GM18498 (cell line): ENCODE data around the gene OMG.
"Not testable (repeated sequence)": the region's sequence is repeated elsewhere in the genome, so short reads cannot be mapped to it uniquely, and the experiment has no call there.

Experiments
- ATAC-seq: cut with Tn5 transposase; IDR thresholded peaks from one replicate; pipeline ENCODE4 v1.9.1; 2021; ENCODE audit warnings: mild to moderate bottlenecking, moderate library complexity; ENCODE audit not compliant: unreplicated experiment

Gene OMG, protein sequence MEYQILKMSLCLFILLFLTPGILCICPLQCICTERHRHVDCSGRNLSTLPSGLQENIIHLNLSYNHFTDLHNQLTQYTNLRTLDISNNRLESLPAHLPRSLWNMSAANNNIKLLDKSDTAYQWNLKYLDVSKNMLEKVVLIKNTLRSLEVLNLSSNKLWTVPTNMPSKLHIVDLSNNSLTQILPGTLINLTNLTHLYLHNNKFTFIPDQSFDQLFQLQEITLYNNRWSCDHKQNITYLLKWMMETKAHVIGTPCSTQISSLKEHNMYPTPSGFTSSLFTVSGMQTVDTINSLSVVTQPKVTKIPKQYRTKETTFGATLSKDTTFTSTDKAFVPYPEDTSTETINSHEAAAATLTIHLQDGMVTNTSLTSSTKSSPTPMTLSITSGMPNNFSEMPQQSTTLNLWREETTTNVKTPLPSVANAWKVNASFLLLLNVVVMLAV

DNA sequence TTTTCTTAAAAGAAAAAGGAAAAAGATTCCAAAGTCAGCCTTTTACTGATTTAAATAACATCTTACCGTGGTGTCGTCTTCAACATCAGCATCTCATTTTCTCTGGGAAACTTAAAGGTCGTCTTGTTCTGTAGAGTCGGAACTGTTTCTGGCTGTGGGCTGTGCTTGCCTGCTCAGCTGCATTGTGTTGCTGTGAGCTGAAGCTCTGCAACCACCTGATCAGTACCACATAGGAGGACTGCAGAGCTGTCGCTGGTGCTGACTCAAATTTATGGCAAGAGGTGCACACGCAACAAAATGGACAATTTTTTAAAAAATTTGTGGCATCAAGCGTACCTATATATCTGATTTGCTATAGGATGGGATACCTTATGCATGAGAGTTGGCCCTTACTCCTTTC is at the start of gene OMG:
OMG (minus strand) TSS at position 150 of the 400 bp plus-strand sequence. CDS start 908 bp downstream, outside the sequence.
- ATAC-seq = no peak

DNA sequence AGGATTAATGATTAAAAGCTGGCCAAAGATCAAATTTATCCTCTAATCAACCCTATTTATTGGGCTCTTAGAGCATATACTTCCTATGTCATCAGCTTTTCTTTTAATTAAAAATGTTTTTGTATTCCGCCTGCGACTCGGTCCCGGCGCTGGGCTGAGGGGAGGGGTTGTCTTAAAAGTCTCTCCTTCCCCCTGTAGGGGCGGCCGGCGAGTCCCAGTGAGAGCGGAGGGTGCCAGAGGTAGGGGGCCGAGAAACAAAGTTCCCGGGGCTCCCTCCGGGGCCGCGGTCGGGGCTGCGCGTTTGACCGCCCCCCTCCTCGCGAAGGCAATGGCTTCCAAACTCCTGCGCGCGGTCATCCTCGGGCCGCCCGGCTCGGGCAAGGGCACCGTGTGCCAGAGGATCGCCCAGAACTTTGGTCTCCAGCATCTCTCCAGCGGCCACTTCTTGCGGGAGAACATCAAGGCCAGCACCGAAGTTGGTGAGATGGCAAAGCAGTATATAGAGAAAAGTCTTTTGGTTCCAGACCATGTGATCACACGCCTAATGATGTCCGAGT is 48.2 kb upstream of the OMG start:
- ATAC-seq = not testable (repeated sequence)

DNA sequence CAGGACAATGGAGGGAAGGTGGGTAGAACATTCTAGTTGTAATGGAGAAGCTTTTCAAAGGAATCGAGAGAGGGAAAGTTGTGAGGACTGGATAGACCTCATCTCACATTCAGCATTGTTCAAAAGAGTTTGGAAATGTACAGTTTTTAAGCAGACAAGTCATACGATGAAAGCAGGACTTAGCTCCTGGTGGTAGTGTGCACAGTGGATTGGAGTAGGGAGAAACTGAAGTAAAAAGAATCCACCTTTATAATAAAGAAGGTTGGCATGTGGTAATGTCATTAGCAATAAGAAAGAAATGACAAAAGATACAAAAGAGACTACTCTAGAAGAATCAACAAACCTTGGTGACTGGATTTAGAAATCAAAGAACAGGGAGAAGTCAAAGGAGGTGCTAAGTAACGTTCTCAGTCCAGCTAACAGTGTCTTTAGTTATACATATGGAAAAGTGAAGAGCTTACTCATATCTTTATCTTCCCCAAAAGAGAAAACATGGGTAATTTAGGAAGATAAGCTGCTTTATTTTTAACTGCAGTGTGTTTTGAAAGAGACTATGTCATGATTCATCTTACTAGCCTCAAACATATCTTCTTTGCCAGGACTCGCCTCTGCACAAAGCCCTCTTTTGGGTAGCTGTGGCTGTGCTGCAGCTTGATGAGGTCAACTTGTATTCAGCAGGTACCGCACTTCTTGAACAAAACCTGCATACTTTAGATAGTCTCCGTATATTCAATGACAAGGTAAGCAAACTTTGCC is 43.0 kb upstream of the OMG start:
- no peak for ATAC-seq

DNA sequence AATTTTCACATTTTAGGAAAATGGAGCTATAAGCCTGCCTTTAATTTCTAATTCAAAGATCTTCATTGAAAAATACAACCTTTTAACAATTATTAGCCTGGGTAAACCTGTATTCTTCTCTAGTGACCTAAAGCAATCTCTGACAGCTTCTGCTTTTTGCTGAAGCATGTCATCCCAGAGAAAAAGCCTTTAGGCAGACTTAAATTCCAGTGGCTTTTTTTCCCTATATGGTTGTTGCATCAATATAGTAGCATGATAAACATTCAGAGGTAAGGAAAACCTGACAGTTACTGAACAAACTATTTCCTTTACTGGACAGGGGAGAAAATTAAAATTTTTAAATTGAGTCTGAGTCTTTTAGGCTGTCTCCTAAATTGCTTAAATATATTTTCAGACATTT is 32.2 kb upstream of the OMG start:
- no peak for ATAC-seq

DNA sequence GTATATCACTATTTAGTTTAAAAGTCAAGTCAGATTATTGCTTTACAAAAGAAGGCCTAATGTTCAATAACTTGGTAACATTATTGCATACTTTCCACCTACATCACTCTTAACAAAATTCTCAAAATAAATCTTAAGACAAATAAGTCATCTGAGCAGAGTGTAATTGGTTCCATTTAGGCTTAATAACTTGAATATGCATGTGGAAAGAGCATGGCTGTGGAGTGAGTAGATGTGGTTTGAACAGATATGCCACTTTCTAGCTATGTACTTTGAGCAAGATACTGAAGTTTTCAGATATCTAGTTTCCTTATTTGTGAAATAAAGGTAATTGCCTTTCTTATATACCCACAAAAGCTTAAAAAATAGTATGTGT is 31.1 kb upstream of the OMG start:
- ATAC-seq = no peak

DNA sequence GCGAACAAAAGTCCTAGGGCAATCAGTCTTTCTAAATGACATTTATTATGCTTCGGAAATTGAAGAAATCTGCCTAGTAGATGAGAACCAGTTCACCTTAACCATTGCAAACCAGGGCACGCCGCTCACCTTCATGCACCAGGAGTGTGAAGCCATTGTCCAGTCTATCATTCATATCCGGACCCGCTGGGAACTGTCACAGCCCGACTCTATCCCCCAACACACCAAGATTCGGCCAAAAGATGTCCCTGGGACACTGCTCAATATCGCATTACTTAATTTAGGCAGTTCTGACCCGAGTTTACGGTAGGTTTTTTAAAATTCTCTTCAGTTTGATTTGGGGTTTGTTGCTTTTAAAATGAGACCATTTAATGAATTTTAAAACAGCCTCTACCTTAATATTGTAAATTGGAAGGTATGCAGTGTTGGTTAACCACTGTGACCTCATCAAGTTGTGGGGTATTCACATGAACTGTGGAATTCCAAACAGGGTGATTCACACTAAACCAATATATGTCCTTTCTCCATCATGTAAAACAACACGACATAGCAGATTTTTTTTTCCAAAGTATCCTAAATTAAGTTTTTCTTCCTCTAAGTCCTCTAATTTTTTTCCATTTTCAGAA is 30.6 kb upstream of the OMG start:
- ATAC-seq = no peak

DNA sequence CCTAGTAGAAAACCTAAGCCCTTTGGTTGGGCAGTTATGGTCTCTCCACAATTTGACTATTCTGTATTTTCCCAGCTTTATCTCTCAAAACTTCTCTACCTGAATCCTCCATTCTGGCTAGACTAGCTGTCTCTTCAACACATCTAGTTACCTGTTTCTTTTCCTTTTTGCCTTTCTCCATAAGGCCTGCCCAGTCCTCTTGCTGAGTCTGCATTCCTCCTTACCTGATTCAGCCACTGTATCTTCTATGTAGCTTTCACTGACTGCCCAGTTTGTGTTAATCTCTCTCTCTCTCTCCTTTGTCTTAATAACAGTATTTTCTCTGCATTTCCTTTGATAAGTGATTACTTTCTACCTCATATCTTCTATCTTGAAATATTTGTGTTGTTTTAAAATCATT is 26.5 kb upstream of the OMG start:
- no peak for ATAC-seq

DNA sequence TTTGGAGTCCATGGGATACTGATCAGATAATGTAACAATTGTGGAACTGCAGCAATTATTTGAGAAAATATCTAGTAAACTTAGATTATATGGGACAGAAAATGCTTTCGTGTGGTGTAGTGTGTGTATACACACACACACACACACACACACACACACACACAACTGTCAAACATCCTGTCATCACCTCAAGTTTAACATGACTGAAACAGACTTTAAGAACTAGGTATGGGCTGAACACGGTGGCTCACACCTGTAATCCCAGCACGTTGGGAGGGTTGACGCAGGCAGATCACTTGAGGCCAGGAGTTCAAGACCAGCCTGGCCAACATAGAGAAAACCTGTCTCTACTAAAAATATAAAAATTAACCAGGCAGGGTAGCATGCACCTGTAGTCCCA is 24.9 kb upstream of the OMG start:
- no peak for ATAC-seq

DNA sequence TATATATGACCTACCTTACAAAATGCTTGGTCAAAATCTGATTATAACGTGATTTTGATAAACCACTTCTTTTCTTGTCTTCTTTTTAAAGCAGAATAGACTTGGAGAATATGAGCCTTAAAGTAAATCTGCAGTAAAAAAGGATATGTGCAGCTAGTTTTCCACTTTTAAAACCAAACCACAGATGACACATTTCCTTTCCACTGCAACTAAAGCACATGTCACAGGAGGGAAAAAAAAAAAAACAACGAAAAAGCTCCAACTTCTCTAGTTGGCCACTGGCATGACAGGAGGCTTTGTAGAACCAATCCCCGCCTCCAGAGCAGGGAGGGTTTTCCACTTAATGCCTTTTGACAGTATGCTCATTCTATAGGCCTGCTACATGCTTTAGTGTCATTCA is 24.4 kb upstream of the OMG start, which contains the start of gene EVI2A:
EVI2A (minus strand) TSS at position 142 of the 400 bp plus-strand sequence. CDS start 2,609 bp downstream, outside the sequence.
- no peak for ATAC-seq

DNA sequence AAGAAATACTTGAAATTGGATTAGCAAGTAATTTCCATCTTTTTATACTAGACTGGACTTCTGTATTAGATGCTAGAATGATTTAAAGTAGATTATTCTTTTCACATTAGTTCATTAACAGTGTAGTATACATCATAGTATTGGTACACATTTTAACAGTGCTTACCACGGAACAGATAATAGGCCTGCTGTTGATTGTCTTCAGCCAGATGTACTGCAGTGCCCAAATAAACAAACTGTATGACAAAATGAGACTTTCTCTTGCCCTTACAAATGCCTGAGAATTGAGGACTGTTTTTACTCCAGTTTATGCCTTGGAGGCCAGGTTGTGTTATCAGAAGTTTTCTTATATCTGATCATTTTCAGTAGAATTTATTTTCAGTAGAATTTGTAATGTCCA is 23.8 kb upstream of the OMG start:
- ATAC-seq = no peak

DNA sequence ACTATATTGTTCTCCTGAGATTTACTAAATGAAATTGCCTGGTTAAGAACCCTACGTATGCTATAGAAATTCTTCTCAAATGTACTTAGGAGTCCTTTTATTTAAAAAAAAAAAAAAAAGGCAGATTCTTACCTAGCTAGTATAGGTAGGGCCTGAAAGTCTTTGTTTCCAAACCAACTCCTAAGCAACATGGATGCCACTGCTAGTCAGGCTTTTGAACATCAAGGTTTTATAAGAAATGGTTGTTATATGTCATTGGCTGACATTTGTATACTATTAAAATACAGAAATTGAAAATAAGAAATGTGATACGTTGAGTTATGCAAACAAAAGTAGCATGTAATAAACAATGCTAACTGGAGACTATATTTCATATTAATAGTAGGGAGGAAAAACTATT is 23.2 kb upstream of the OMG start:
- no peak for ATAC-seq

DNA sequence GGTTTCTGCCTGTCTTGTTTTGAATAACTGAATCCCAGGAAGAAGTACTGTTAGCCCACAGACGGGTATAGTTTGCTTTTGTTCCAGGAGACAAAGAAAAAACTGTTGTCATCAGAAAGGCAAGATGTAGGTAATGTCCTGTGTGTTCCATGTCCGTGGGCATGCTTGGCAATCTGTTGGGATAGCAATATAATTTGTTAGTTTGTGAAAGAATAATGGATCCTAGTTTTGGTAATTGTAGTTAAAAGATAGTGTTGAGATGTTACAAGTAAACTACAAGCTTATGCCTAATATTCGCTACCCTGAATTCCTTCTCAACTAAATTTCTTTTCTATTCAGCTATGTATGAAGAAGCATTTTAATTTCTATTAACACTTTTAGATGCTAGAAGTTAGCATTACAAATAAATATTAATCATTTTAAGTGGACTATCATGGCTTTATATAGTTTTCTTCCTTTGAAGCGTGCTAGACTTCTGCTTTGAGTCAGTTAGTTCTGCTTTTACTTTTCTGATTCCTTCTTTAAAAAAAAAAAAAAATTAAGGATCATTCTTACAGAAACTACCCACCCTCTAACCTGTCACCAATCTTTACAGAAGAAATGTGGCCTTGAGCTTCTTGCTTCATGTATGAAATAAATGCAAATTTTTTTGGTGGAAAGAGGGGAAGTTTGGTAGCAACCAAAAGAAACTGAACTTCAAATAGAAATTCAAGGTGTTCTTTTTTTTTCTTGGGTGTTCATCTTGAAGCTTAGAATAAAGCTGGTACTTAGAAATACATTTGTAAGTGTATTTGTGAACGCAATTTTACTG is 22.0 kb upstream of the OMG start:
- ATAC-seq = no peak

DNA sequence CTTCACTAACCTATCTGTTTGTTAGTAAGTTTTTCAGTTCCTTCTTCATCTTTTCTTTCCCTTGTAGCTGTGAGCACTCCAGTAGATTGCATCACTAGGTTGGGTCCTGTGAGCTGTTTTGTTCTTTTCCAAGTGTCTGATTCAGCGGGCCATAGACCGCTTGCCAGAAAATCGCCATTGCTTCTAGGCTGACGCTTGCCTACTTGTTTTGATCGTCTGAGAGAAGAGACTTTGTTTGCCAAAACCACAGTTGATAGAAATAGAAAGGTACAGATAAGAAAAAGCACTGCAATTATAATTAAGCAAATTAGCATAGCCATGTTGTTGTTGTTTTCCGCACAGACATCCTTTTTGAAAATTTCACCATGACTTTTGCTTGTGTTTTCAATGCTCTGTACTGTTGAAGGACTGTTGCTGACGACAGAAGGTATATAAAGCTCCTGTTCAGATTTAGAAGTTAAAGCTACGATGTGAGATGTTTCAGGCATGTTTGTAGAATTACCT is 21.3 kb upstream of the OMG start:
- ATAC-seq = no peak

DNA sequence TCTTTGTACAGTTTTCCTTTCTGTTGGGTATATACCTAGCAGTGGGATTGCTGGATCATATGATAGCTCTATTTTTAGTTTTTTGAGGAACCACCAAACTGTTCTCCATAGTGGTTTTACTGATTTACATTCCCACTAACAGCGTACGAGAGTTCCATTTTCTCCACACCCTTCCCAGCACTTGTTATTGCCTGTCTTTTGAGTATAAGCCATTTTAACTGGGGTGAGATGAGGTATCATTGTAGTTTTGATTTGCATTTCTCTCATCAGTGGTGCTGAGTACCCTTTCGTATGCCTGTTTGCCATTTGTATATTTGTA is 17.7 kb upstream of the OMG start:
- no peak for ATAC-seq

DNA sequence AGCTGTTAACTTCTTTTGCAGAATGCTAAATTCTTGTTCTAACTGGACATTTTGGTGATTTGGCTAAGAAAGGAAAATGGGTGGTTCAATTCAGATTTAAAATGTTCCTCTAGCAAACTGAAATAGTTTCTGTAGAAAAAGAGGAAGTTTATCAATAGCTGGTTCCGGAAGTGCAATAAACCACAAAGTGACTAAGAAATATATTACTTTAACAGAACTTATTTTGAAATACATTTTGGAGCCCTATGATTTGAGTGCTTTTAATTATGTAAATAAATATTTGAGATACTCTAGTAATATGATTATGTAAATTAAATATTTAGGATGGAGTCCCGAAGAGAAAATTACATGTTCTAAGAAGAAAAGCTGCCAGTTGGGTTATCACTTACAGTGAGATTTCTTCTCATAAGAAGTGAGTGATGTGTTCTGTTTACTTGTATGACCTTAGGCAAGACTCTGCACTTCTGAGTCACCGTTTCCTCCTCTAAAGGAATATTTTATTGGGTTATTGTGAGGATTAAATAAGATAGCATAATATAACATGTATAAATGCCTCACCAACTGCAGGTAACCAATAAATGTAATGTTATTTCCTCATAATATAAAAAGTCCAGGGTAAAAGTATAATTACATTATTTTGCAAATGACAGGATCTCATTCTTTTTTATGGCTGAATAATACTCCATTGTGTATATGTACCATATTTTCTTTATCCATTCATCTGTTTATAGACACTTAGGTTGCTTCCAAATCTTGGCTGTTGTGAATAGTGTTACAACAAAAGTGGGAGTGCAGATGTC is 17.1 kb upstream of the OMG start, which contains the start of gene EVI2B:
EVI2B (minus strand) TSS at position 73 of the 800 bp plus-strand sequence. CDS start 8,445 bp downstream, outside the sequence.
- no peak for ATAC-seq

DNA sequence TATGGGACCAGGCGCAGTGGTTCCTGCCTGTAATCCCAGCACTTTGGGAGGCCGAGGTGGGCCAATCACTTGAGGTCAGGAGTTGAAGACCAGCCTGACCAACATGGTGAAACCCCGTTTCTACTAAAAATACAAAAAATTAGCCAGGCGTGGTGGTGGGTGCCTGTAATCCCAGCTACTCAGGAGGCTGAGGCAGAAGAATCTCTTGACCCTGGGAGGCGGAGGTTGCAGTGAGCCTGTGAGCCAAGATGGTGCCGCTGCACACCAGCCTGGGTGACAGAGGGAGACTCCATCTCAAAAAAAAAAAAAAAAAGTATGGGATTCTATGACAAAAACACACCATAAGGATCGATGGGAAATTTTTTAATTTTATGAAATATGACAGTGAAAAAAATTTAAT is 15.2 kb upstream of the OMG start:
- ATAC-seq = not testable (repeated sequence)

DNA sequence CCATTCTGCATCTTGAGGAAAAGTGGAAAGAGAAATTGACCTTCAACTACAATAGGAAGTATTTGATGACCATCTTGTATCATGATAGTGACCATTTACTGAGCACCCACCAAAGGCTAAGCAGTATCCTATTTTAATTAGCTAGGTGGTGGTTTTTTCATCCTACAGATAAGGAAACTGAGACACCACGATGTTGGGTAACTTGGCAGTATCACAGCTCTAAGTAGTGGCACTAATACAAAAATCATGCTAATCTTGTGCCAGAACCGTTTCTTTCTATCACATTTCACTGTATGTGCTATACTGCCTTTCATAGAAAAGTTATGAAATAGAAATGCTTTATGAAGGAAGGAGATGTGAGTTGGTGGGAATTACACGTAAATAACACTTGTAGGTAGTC is 14.5 kb upstream of the OMG start:
- ATAC-seq = no peak

DNA sequence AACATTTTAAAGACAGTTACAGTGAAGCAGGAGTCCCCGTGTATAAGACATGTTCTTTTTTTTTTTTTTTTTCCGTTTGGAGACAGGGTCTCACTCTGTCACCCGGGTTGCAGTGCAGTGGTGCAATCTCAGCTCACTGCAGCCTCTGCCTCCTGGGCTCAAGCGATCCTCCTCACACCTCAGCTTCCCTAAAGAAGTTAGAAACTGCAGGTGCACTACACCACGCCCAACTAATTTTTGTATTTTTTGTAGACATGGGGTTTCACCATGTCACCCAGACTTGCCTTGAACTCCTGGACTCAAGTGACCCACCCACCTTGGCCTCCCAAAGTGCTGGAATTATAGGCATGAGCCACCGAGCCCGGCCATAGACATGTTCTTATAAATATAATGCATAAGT is 13.8 kb upstream of the OMG start:
- no peak for ATAC-seq

DNA sequence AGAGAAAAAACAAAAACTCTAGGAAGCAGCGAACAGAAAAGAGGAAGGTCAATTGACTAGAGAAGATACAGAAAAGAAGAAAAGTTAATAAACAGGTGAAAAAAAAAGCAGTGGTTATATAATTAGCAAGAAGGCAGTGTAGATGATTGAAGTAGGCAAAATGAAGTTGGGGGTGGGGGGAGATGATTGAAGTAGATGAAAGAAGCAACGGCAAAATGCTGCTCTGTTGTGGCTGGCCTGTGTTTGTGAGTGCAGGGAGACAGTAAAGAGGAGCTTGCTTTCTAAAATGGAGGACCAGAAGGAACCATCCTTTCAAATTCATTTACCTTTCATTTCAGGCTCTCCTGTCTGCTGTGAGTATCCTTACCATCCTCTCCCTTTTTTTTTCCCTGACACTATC is 13.2 kb upstream of the OMG start:
- ATAC-seq = no peak

DNA sequence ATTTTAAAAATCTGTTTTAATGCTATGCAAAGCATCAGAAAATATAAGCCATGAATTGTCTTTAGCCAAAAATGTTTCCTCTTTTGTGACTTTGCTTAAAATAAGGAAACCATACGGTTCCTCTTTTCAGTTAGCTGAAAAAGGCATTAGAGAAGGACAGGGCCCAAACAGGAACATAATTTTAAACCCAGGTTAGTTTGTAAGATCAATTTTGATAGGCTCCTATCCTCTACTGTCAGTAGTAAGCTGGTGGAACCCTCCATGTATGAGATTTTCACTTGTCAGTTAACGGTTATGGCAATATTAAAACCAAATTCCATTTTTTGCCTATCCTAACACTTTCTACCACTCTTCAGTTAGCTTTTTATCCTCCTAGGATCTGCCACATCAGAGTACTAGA is 12.5 kb upstream of the OMG start:
- ATAC-seq = peak; percentile 36
